Measurements from ENCODE around the gene LPP. TPM values are rescaled to one million over a fixed set of nuclear protein-coding genes. Genes with fewer than 3 reads are reported as not detected.

The LPP gene
- total RNA-seq, 1 donor from 2014 or later, result 97.4 TPM

DNA sequence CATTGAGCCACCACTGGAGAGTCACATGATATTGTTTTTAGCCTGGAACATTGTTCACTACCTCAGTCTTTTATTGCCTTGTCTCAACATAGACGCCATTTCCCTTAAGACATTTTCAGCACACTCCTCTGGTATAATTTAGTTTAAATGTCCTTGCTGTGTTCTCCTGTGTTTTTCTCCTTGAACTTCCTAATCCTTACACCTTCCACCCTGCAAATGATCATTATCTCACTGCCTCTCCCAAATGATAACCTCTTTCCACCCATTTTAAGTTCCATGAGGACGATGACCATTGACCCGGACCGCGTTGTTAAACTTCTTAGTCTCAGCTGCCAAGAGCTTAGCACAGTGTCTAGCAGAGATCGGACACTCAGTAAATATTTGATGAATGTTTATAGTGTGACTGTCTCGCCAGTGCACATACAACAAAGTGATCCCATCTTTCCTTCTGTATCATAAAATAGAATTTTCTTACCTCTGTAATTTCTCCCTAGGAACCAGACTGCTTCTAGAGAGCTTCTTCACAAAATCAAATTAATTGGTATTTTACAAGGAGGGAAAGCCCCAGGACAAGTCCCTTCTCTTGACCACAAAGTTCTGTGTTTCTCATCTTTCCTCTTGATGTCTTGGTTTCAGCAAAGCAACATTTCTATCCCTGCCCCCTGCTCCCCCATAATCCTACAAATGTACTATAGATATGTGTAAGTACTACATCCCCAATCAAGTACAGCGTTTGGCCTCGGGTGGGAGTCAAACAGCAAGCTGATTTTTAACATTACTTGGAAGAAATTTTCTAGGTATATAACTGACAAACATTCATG, 429.6 kb downstream of the LPP start:
- TF ChIP-seq, protein P1, sequence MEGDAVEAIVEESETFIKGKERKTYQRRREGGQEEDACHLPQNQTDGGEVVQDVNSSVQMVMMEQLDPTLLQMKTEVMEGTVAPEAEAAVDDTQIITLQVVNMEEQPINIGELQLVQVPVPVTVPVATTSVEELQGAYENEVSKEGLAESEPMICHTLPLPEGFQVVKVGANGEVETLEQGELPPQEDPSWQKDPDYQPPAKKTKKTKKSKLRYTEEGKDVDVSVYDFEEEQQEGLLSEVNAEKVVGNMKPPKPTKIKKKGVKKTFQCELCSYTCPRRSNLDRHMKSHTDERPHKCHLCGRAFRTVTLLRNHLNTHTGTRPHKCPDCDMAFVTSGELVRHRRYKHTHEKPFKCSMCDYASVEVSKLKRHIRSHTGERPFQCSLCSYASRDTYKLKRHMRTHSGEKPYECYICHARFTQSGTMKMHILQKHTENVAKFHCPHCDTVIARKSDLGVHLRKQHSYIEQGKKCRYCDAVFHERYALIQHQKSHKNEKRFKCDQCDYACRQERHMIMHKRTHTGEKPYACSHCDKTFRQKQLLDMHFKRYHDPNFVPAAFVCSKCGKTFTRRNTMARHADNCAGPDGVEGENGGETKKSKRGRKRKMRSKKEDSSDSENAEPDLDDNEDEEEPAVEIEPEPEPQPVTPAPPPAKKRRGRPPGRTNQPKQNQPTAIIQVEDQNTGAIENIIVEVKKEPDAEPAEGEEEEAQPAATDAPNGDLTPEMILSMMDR (IDR thresholded peaks at IDR 0.05; ENCODE audit: borderline replicate concordance), result no peak
- intact Hi-C loops (cut with micrococcal nuclease), result no loop called here
- H3K9me3 ChIP-seq (replicated peaks), result no peaks in the 10 kb centered on the region
- H3K4me3 ChIP-seq, result no peak overlapping the region
- H3K36me3 ChIP-seq, result no peaks in the 10 kb centered on the region
- peaks cover 49% of the 10 kb centered on the region for H3K4me1 ChIP-seq
- no peaks in the 10 kb centered on the region for H3K27me3 ChIP-seq (ENCODE audit: low read depth)
- no peak for DNase-seq
- H3K27ac ChIP-seq (replicated peaks), result no peak overlapping the region

DNA sequence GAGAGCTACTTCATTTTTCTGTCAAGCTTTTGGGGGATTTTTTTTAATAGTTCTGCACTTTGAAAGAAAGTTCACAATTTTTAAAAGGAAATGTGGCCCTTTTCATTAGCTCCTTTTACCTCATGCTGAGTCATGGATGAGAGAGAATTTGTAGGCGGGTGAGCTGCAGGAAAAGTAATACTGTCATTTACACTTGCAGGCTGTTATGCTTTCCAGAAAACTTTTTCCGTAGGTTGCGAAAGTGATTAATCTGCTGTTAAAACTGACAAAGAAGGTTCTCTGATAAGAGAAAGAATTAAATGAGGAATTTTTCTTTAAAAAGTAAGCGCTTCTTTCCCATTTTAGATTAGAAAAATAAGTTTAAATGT, 430.2 kb downstream of the LPP start:
- H3K27ac ChIP-seq (replicated peaks), result no peak overlapping the region
- DNase-seq, result no peak
- H3K4me1 ChIP-seq, result peaks cover 45% of the 10 kb centered on the region
- TF ChIP-seq, protein P1 (IDR thresholded peaks at IDR 0.05; ENCODE audit: borderline replicate concordance), result no peak
- no peak overlapping the region for H3K4me3 ChIP-seq
- H3K9me3 ChIP-seq (replicated peaks), result no peaks in the 10 kb centered on the region
- H3K36me3 ChIP-seq, result no peaks in the 10 kb centered on the region
- intact Hi-C loops (cut with micrococcal nuclease), result no loop called here
- no peaks in the 10 kb centered on the region for H3K27me3 ChIP-seq (ENCODE audit: low read depth)

GRCh38 chr3:188584958-188585689, 431.2 kb downstream of the LPP start:
- Histone ChIP-seq H3K27me3 (ENCODE audit: low read depth) (no peaks in the 10 kb centered on the region), H3K27ac (replicated peaks) (peak overlapping the region; percentile 21), H3K36me3 (no peaks in the 10 kb centered on the region), H3K9me3 (replicated peaks) (no peaks in the 10 kb centered on the region), H3K4me3 (no peak overlapping the region), H3K4me1 (peaks cover 37% of the 10 kb centered on the region)
- intact Hi-C loops (cut with micrococcal nuclease), result no loop called here
- TF ChIP-seq, protein P1 (IDR thresholded peaks at IDR 0.05; ENCODE audit: borderline replicate concordance), result no peak
- DNase-seq, result no peak

- TF ChIP-seq, protein P1 (IDR thresholded peaks at IDR 0.05; ENCODE audit: borderline replicate concordance), result no peak
- no peak overlapping the region for H3K27ac ChIP-seq (replicated peaks)
- intact Hi-C loops (cut with micrococcal nuclease), result no loop called here
Measured at GRCh38 chr3:188589071-188589470, 435.1 kb downstream of the LPP start.

DNA sequence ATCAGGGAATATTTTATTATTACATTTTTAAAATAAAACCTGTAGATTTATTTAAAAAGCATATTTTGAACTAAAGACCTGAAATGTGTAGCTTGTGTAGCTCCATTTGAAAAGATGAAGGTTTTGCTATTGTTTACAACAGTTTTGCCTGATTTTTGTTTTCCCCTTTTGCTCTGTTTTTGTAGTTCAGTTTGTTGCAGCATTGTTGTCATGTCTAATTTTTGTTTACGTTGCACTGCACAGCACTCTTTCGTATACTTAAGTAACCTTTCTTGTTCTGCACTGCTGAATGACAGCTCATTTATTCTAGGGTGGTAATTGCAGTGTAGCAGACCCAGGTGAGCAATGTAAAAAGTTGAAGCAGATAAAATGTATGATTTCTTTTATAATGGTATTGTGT, 435.8 kb downstream of the LPP start:
- intact Hi-C loops (cut with micrococcal nuclease), result no loop called here
- H3K27ac ChIP-seq (replicated peaks), result no peak overlapping the region
- H3K4me1 ChIP-seq, result peaks cover 39% of the 10 kb centered on the region

More at GRCh38 chr3:188589071-188589470, 435.1 kb downstream of the LPP start:
- DNase-seq, result no peak
- H3K27me3 ChIP-seq (ENCODE audit: low read depth), result no peaks in the 10 kb centered on the region
- H3K9me3 ChIP-seq (replicated peaks), result no peaks in the 10 kb centered on the region
- H3K4me3 ChIP-seq, result no peak overlapping the region
- no peaks in the 10 kb centered on the region for H3K36me3 ChIP-seq
- H3K4me1 ChIP-seq, result peaks cover 35% of the 10 kb centered on the region

More for the DNA sequence above, 435.8 kb downstream of the LPP start:
- no peaks in the 10 kb centered on the region for H3K27me3 ChIP-seq (ENCODE audit: low read depth)
- TF ChIP-seq, protein P1 (IDR thresholded peaks at IDR 0.05; ENCODE audit: borderline replicate concordance), result no peak
- no peaks in the 10 kb centered on the region for H3K9me3 ChIP-seq (replicated peaks)
- H3K4me3 ChIP-seq, result no peak overlapping the region
- DNase-seq, result no peak
- no peaks in the 10 kb centered on the region for H3K36me3 ChIP-seq
